GM12878 (cell line): ENCODE results near the gene EHD4. TPM values are rescaled to one million over a fixed set of nuclear protein-coding genes. Genes with fewer than 3 reads are reported as not detected.

Experiments used
- BRCA1 ChIP-seq: IDR thresholded peaks from 2 replicates; pipeline ENCODE4 v1.6.1; 2011; ENCODE audit warnings: low read depth, low read length, improper control_type of control experiment
- CHD2 ChIP-seq: IDR thresholded peaks from 2 replicates; pipeline ENCODE4 v1.6.1; 2011; ENCODE audit warnings: low read depth, low read length, improper control_type of control experiment, borderline replicate concordance
- EGR1 ChIP-seq, 2 experiments: IDR thresholded peaks; 1 replicate in 1 of 2; 2 replicates in 1 of 2; pipeline ENCODE4 v1.6.1; 2011 to 2012; ENCODE audit warnings: low read depth in 2 of 2, low read length in 2 of 2, borderline replicate concordance in 1 of 2, mild to moderate bottlenecking in 1 of 2, moderate library complexity in 1 of 2
- ESRRA ChIP-seq: IDR thresholded peaks from 2 replicates; pipeline ENCODE4 v1.6.1; 2012; ENCODE audit warnings: mild to moderate bottlenecking, low read length, improper control_type of control experiment
- GABPA ChIP-seq: IDR thresholded peaks from 2 replicates; pipeline ENCODE4 v1.6.1; 2014; ENCODE audit warnings: antibody characterized with exemption, low read depth, mild to moderate bottlenecking, inconsistent platforms
- JUND ChIP-seq: IDR thresholded peaks from 2 replicates; pipeline ENCODE4 v1.6.1; 2012; ENCODE audit warnings: low read depth, mild to moderate bottlenecking, low read length, improper control_type of control experiment, moderate library complexity
- NR2C2 ChIP-seq: IDR thresholded peaks from 2 replicates; pipeline ENCODE4 v1.6.1; 2011; ENCODE audit warnings: borderline replicate concordance, low read depth; ENCODE audit not compliant: control insufficient read depth, insufficient read length
- PAX8 ChIP-seq: fragments of 450-650 bp; IDR thresholded peaks from 2 replicates; pipeline ENCODE4 v1.6.1; 2017; ENCODE audit warnings: mild to moderate bottlenecking, moderate library complexity
- POLR2AphosphoS2 ChIP-seq: IDR thresholded peaks from 2 replicates; pipeline ENCODE4 v1.6.1; 2011; ENCODE audit warnings: low read depth, mild to moderate bottlenecking, low read length, improper control_type of control experiment, moderate library complexity
- RAD21 ChIP-seq: IDR thresholded peaks from 2 replicates; pipeline ENCODE4 v1.6.1; 2011; ENCODE audit warnings: mild to moderate bottlenecking, low read depth, low read length, moderate library complexity; ENCODE audit not compliant: insufficient read depth
- RUNX3 ChIP-seq: IDR thresholded peaks from 2 replicates; pipeline ENCODE4 v1.6.1; 2012; ENCODE audit warnings: low read length, inconsistent platforms
- SMARCA5 ChIP-seq: fragments of 450-650 bp; IDR thresholded peaks from 2 replicates; pipeline ENCODE4 v1.6.1; 2017; ENCODE audit warnings: mild to moderate bottlenecking
- TCF3 ChIP-seq: IDR thresholded peaks from 2 replicates; pipeline ENCODE4 v1.6.1; 2012; ENCODE audit warnings: low read depth, mild to moderate bottlenecking, low read length, borderline replicate concordance; ENCODE audit not compliant: insufficient read depth
- TCF7 ChIP-seq: IDR thresholded peaks from 2 replicates; pipeline ENCODE4 v1.6.1; 2014; ENCODE audit warnings: antibody characterized with exemption, borderline replicate concordance
- ZSCAN29 ChIP-seq: fragments of 450-650 bp; IDR thresholded peaks from 2 replicates; pipeline ENCODE4 v1.6.1; 2017; ENCODE audit warnings: mild to moderate bottlenecking, moderate library complexity
- polyA plus RNA-seq, 11 experiments: library from polyadenylated mRNA; depleted of rRNA in 4 of 11; unstranded in 6 of 11; stranded (reverse) in 5 of 11; fragments of >200 nt; fragmentation: Nextera tagmentation in 4 of 11; fragmentation: Illumina TruSeq in 1 of 11; extraction: Ambion mirVana in 4 of 11; extraction: Trizol in 1 of 11; gene quantifications; 1 replicate in 1 of 11; 2 replicates in 10 of 11; pipeline versions ENCODE4 v1.2.1 to v1.2.3, GENCODE V29; 2011 to 2016; ENCODE audit warnings: inconsistent platforms in 2 of 11, missing spikeins in 2 of 11, low read depth in 1 of 11
- total RNA-seq, 4 experiments: library from RNA; depleted of rRNA in 3 of 4; stranded (reverse); fragments of >200 nt in 3 of 4; fragmentation: Illumina TruSeq in 1 of 4; extraction: Trizol in 1 of 4; gene quantifications; 2 replicates each; pipeline versions ENCODE4 v1.2.1 to v1.2.3, GENCODE V29; 2013 to 2021
- TF ChIP-seq, protein P1 (sequence below): fragments of 450-650 bp; formaldehyde crosslinking; IDR thresholded peaks from 2 replicates; pipeline ENCODE4 v1.5.0; 2022; ENCODE audit warnings: mild to moderate bottlenecking, missing genetic modification characterization
- TF ChIP-seq, protein P2 (sequence below): fragments of 450-650 bp; IDR thresholded peaks from 2 replicates; pipeline ENCODE4 v1.6.1; 2017; ENCODE audit warnings: borderline replicate concordance
- TF ChIP-seq, protein P3 (sequence below): IDR thresholded peaks from 2 replicates; pipeline ENCODE4 v1.6.1; 2012; ENCODE audit warnings: low read depth, low read length, improper control_type of control experiment
- TF ChIP-seq, protein P4 (sequence below): fragments of 450-650 bp; IDR thresholded peaks from 2 replicates; pipeline ENCODE4 v1.6.1; 2017; ENCODE audit warnings: antibody characterized with exemption, mild to moderate bottlenecking, moderate library complexity

Gene EHD4
- total and polyA plus RNA-seq, 10 of the 15 experiments (the other 5 are each of a cell fraction or from before 2014, with no cell fraction given): 4.2 to 62.9 (median 44.7) TPM

DNA sequence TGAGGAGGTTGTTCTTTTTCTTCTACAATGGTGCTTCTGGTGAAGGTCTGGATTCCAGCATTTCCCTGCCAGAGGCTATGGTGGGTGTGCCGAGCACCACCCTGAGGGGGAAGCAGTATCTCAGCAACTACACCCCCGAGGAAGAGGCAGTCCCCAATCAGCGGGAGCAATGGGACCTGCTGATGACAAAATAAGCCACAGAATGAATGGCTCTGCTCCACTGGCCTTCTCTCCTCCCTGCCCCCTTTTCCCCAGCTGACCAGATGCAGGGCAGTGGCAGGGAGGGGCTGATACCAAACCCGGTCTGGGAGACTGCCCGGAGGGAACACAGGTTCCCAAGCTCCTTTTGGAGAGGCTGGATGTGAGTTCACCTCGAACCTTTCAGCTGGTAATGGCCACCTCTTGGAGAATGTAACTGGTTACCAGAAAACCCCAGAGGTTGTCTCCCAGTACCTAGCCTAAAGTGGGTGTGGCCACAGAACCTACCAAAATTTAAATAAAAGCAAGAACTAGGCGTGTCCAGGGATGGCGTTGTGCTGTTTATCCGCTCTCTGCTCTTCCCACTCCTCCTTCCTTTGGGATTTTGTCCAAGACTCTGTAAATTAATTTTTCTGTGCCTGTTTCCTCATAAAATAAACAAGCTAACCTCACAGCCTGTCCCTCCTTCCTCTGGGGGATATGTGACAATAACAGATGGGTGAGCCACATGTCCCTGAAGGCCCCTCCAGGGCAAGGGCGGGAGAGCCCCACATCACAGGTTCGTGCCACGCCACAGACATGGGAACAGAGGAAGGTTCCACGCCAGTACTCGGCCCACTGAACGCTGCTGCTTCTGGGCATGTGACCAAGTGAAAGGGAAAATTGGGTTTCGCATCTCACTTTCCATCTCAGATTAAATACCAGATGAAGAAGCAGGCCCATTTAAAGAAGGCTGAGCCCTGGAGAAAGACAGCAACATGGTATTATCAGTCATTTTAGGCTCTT is 43.4 kb downstream of the EHD4 start (continued):
- TF ChIP-seq, protein P1, sequence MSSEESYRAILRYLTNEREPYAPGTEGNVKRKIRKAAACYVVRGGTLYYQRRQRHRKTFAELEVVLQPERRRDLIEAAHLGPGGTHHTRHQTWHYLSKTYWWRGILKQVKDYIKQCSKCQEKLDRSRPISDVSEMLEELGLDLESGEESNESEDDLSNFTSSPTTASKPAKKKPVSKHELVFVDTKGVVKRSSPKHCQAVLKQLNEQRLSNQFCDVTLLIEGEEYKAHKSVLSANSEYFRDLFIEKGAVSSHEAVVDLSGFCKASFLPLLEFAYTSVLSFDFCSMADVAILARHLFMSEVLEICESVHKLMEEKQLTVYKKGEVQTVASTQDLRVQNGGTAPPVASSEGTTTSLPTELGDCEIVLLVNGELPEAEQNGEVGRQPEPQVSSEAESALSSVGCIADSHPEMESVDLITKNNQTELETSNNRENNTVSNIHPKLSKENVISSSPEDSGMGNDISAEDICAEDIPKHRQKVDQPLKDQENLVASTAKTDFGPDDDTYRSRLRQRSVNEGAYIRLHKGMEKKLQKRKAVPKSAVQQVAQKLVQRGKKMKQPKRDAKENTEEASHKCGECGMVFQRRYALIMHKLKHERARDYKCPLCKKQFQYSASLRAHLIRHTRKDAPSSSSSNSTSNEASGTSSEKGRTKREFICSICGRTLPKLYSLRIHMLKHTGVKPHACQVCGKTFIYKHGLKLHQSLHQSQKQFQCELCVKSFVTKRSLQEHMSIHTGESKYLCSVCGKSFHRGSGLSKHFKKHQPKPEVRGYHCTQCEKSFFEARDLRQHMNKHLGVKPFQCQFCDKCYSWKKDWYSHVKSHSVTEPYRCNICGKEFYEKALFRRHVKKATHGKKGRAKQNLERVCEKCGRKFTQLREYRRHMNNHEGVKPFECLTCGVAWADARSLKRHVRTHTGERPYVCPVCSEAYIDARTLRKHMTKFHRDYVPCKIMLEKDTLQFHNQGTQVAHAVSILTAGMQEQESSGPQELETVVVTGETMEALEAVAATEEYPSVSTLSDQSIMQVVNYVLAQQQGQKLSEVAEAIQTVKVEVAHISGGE (CRISPR knock-in tag): no peak
- TF ChIP-seq CHD2 (peak; percentile 69), RUNX3 (peak; percentile 75), ZSCAN29 (no peak), ESRRA (no peak), TCF7 (no peak), NR2C2 (no peak), JUND (no peak), RAD21 (no peak), EGR1 (IDR thresholded peaks at IDR 0.05; ENCODE audit: borderline replicate concordance in 1 of 2, low read depth in 2 of 2, low read length in 2 of 2) (no peak), PAX8 (no peak), SMARCA5 (no peak), BRCA1 (no peak), GABPA (no peak), TCF3 (peak; percentile 52; the same call in 1 of the 2 replicates), POLR2AphosphoS2 (0 out of 2 replicates have a peak, but pooled peaks have one; percentile 27)
- TF ChIP-seq, protein P2, sequence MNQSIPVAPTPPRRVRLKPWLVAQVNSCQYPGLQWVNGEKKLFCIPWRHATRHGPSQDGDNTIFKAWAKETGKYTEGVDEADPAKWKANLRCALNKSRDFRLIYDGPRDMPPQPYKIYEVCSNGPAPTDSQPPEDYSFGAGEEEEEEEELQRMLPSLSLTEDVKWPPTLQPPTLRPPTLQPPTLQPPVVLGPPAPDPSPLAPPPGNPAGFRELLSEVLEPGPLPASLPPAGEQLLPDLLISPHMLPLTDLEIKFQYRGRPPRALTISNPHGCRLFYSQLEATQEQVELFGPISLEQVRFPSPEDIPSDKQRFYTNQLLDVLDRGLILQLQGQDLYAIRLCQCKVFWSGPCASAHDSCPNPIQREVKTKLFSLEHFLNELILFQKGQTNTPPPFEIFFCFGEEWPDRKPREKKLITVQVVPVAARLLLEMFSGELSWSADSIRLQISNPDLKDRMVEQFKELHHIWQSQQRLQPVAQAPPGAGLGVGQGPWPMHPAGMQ: no peak
- TF ChIP-seq, protein P3, sequence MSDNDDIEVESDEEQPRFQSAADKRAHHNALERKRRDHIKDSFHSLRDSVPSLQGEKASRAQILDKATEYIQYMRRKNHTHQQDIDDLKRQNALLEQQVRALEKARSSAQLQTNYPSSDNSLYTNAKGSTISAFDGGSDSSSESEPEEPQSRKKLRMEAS: peak; percentile 82
- TF ChIP-seq, protein P4, sequence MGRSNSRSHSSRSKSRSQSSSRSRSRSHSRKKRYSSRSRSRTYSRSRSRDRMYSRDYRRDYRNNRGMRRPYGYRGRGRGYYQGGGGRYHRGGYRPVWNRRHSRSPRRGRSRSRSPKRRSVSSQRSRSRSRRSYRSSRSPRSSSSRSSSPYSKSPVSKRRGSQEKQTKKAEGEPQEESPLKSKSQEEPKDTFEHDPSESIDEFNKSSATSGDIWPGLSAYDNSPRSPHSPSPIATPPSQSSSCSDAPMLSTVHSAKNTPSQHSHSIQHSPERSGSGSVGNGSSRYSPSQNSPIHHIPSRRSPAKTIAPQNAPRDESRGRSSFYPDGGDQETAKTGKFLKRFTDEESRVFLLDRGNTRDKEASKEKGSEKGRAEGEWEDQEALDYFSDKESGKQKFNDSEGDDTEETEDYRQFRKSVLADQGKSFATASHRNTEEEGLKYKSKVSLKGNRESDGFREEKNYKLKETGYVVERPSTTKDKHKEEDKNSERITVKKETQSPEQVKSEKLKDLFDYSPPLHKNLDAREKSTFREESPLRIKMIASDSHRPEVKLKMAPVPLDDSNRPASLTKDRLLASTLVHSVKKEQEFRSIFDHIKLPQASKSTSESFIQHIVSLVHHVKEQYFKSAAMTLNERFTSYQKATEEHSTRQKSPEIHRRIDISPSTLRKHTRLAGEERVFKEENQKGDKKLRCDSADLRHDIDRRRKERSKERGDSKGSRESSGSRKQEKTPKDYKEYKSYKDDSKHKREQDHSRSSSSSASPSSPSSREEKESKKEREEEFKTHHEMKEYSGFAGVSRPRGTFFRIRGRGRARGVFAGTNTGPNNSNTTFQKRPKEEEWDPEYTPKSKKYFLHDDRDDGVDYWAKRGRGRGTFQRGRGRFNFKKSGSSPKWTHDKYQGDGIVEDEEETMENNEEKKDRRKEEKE: no peak
